ENCODE data around the gene SLC11A1.
A peak's percentile ranks its signal among the peaks of the same experiment; 100 is the strongest.

The SLC11A1 gene

GRCh38 chr2:218406209-218406948 lies 24.3 kb downstream of the SLC11A1 start:
- WGBS, 2 experiments (ENCODE audit: insufficient coverage in 2 of 2), result 0 to 4% methylated on average over 34 to 40 of the region's 56 CpGs
- H3K27ac ChIP-seq (ENCODE audit: low read depth, low read length, severe bottlenecking), result peak overlapping the region; percentile 92
- peaks cover 44% of the 10 kb centered on the region for H3K36me3 ChIP-seq (ENCODE audit: control insufficient read depth, insufficient read depth, low read length)

GRCh38 chr2:218406949-218407618 lies 25.0 kb downstream of the SLC11A1 start:
- H3K4me3 ChIP-seq (ENCODE audit: extremely low read depth, insufficient read depth, low read length, poor library complexity, severe bottlenecking), result peak overlapping the region; percentile 29
- peaks cover 37% of the 10 kb centered on the region for H3K36me3 ChIP-seq (ENCODE audit: control insufficient read depth, insufficient read depth, low read length)
- H3K4me1 ChIP-seq (ENCODE audit: control insufficient read depth, insufficient read depth, low read length, poor library complexity, severe bottlenecking), result peaks cover 25% of the 10 kb centered on the region
- H3K9me3 ChIP-seq (ENCODE audit: control insufficient read depth, low read length), result no peaks in the 10 kb centered on the region
- peak overlapping the region; percentile 73 for H3K27ac ChIP-seq (ENCODE audit: low read depth, low read length, severe bottlenecking)
- 60% methylated on average over 3 to 10 of the region's 13 CpGs for WGBS, 2 experiments (ENCODE audit: insufficient coverage in 2 of 2)

More at GRCh38 chr2:218406209-218406948, 24.3 kb downstream of the SLC11A1 start:
- H3K9me3 ChIP-seq (ENCODE audit: control insufficient read depth, low read length), result no peaks in the 10 kb centered on the region
- peak overlapping the region; percentile 33 for H3K4me3 ChIP-seq (ENCODE audit: extremely low read depth, insufficient read depth, low read length, poor library complexity, severe bottlenecking)
- H3K4me1 ChIP-seq (ENCODE audit: control insufficient read depth, insufficient read depth, low read length, poor library complexity, severe bottlenecking), result peaks cover 25% of the 10 kb centered on the region

- no peaks in the 10 kb centered on the region for H3K9me3 ChIP-seq (ENCODE audit: control insufficient read depth, low read length)
- WGBS, 2 experiments (ENCODE audit: insufficient coverage in 2 of 2), result 92 to 97% methylated on average over 7 of the region's 8 CpGs
- peaks cover 31% of the 10 kb centered on the region for H3K36me3 ChIP-seq (ENCODE audit: control insufficient read depth, insufficient read depth, low read length)
- no peak overlapping the region for H3K4me3 ChIP-seq (ENCODE audit: extremely low read depth, insufficient read depth, low read length, poor library complexity, severe bottlenecking)
- peaks cover 25% of the 10 kb centered on the region for H3K4me1 ChIP-seq (ENCODE audit: control insufficient read depth, insufficient read depth, low read length, poor library complexity, severe bottlenecking)
- H3K27ac ChIP-seq (ENCODE audit: low read depth, low read length, severe bottlenecking), result no peak overlapping the region
Measured at GRCh38 chr2:218407717-218408116, 25.6 kb downstream of the SLC11A1 start.

GRCh38 chr2:218418321-218418716 lies 36.2 kb downstream of the SLC11A1 start:
- no peaks in the 10 kb centered on the region for H3K36me3 ChIP-seq (ENCODE audit: control insufficient read depth, insufficient read depth, low read length)
- no peak overlapping the region for H3K27ac ChIP-seq (ENCODE audit: low read depth, low read length, severe bottlenecking)
- WGBS, 2 experiments (ENCODE audit: insufficient coverage in 2 of 2), result 96 to 100% methylated on average over 2 to 5 of the region's 5 CpGs
- H3K9me3 ChIP-seq (ENCODE audit: control insufficient read depth, low read length), result no peaks in the 10 kb centered on the region
- no peak overlapping the region for H3K4me3 ChIP-seq (ENCODE audit: extremely low read depth, insufficient read depth, low read length, poor library complexity, severe bottlenecking)
- H3K4me1 ChIP-seq (ENCODE audit: control insufficient read depth, insufficient read depth, low read length, poor library complexity, severe bottlenecking), result no peaks in the 10 kb centered on the region

GRCh38 chr2:218418717-218419458 lies 36.8 kb downstream of the SLC11A1 start, which contains the start of gene VIL1:
Gene VIL1 (plus strand): TSS chr2:218419123. CDS start chr2:218423779, 4,656 bp downstream.
- H3K4me1 ChIP-seq (ENCODE audit: control insufficient read depth, insufficient read depth, low read length, poor library complexity, severe bottlenecking), result no peaks in the 10 kb centered on the region
- no peaks in the 10 kb centered on the region for H3K36me3 ChIP-seq (ENCODE audit: control insufficient read depth, insufficient read depth, low read length)
- no peak within 1 kb of the TSS for H3K27ac ChIP-seq (ENCODE audit: low read depth, low read length, severe bottlenecking)
- no peak within 1 kb of the TSS for H3K4me3 ChIP-seq (ENCODE audit: extremely low read depth, insufficient read depth, low read length, poor library complexity, severe bottlenecking)
- 78 to 84% methylated on average over 8 to 9 of the region's 9 CpGs for WGBS, 2 experiments (ENCODE audit: insufficient coverage in 2 of 2)
- no peaks in the 10 kb centered on the region for H3K9me3 ChIP-seq (ENCODE audit: control insufficient read depth, low read length)

- no peaks in the 10 kb centered on the region for H3K4me1 ChIP-seq (ENCODE audit: control insufficient read depth, insufficient read depth, low read length, poor library complexity, severe bottlenecking)
- H3K9me3 ChIP-seq (ENCODE audit: control insufficient read depth, low read length), result no peaks in the 10 kb centered on the region
- H3K4me3 ChIP-seq (ENCODE audit: extremely low read depth, insufficient read depth, low read length, poor library complexity, severe bottlenecking), result no peak overlapping the region
- no peaks in the 10 kb centered on the region for H3K36me3 ChIP-seq (ENCODE audit: control insufficient read depth, insufficient read depth, low read length)
- 81 to 91% methylated on average over 3 to 6 of the region's 7 CpGs for WGBS, 2 experiments (ENCODE audit: insufficient coverage in 2 of 2)
- no peak overlapping the region for H3K27ac ChIP-seq (ENCODE audit: low read depth, low read length, severe bottlenecking)
Measured at GRCh38 chr2:218419630-218420216, 37.6 kb downstream of the SLC11A1 start.

- Histone ChIP-seq H3K36me3 (ENCODE audit: control insufficient read depth, insufficient read depth, low read length) (no peaks in the 10 kb centered on the region), H3K4me3 (ENCODE audit: extremely low read depth, insufficient read depth, low read length, poor library complexity, severe bottlenecking) (no peak overlapping the region), H3K9me3 (ENCODE audit: control insufficient read depth, low read length) (no peaks in the 10 kb centered on the region), H3K27ac (ENCODE audit: low read depth, low read length, severe bottlenecking) (no peak overlapping the region), H3K4me1 (ENCODE audit: control insufficient read depth, insufficient read depth, low read length, poor library complexity, severe bottlenecking) (no peaks in the 10 kb centered on the region)
- 90 to 94% methylated on average over 2 of the region's 2 CpGs for WGBS, 2 experiments (ENCODE audit: insufficient coverage in 2 of 2)
Measured at GRCh38 chr2:218421027-218421426, 39.0 kb downstream of the SLC11A1 start.

- WGBS, 2 experiments (ENCODE audit: insufficient coverage in 2 of 2), result 90% methylated on average over 6 to 7 of the region's 9 CpGs
- Histone ChIP-seq H3K4me1 (ENCODE audit: control insufficient read depth, insufficient read depth, low read length, poor library complexity, severe bottlenecking) (no peaks in the 10 kb centered on the region), H3K36me3 (ENCODE audit: control insufficient read depth, insufficient read depth, low read length) (no peaks in the 10 kb centered on the region), H3K9me3 (ENCODE audit: control insufficient read depth, low read length) (no peaks in the 10 kb centered on the region), H3K4me3 (ENCODE audit: extremely low read depth, insufficient read depth, low read length, poor library complexity, severe bottlenecking) (no peak overlapping the region), H3K27ac (ENCODE audit: low read depth, low read length, severe bottlenecking) (no peak overlapping the region)
Measured at GRCh38 chr2:218422403-218423086, 40.5 kb downstream of the SLC11A1 start.

- no peaks in the 10 kb centered on the region for H3K4me1 ChIP-seq (ENCODE audit: control insufficient read depth, insufficient read depth, low read length, poor library complexity, severe bottlenecking)
- H3K36me3 ChIP-seq (ENCODE audit: control insufficient read depth, insufficient read depth, low read length), result no peaks in the 10 kb centered on the region
- WGBS, 2 experiments (ENCODE audit: insufficient coverage in 2 of 2), result 88 to 89% methylated on average over 3 to 4 of the region's 9 CpGs
- no peak overlapping the region for H3K27ac ChIP-seq (ENCODE audit: low read depth, low read length, severe bottlenecking)
- no peaks in the 10 kb centered on the region for H3K9me3 ChIP-seq (ENCODE audit: control insufficient read depth, low read length)
- H3K4me3 ChIP-seq (ENCODE audit: extremely low read depth, insufficient read depth, low read length, poor library complexity, severe bottlenecking), result no peak overlapping the region
Measured at GRCh38 chr2:218423584-218423983, 41.5 kb downstream of the SLC11A1 start.

- H3K9me3 ChIP-seq (ENCODE audit: control insufficient read depth, low read length), result no peaks in the 10 kb centered on the region
- no peak overlapping the region for H3K27ac ChIP-seq (ENCODE audit: low read depth, low read length, severe bottlenecking)
- H3K4me3 ChIP-seq (ENCODE audit: extremely low read depth, insufficient read depth, low read length, poor library complexity, severe bottlenecking), result no peak overlapping the region
- no peaks in the 10 kb centered on the region for H3K36me3 ChIP-seq (ENCODE audit: control insufficient read depth, insufficient read depth, low read length)
- WGBS, 2 experiments (ENCODE audit: insufficient coverage in 2 of 2), result 89 to 95% methylated on average over 6 to 10 of the region's 10 CpGs
- no peaks in the 10 kb centered on the region for H3K4me1 ChIP-seq (ENCODE audit: control insufficient read depth, insufficient read depth, low read length, poor library complexity, severe bottlenecking)
Measured at GRCh38 chr2:218425531-218425930, 43.5 kb downstream of the SLC11A1 start.

Data from mesodermal cell (in vitro differentiated cells).